ENCODE data around the gene C3orf20. TPM values are rescaled to one million over a fixed set of nuclear protein-coding genes. Genes with fewer than 3 reads are reported as not detected.

C3orf20 gene
- total RNA-seq, 1 experiment from 2014 or later = not detected

DNA sequence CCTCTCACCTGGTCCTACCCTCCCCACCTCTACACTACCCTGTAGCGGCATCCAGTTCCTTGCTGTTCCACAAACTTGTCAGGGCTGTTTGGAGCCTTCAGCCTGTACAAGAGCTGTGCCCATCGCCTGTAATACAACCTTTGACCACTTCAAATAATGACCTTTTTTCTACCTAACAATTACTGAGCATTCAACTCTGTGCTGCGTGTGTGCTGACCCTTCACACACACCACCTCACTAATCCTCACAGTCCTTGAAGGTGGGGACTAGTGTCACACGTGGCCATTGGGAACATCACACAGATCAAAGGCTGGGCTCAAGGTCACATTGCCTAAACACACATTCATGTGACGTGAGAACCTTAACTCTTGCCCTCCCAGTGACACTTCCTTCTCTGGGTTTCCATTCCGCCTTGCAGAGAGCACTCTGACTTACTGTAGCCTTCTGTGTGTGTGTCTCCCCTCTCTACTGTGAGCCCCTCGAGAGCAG lies 3.1 kb downstream of the C3orf20 start:
- ATAC-seq (no peak), DNase-seq (ENCODE audit: low read depth, low spot score) (no peak)
- no peak overlapping the region for H3K27ac ChIP-seq (ENCODE audit: low read length)
- TF ChIP-seq TCF7L2 (IDR thresholded peaks at IDR 0.05; ENCODE audit: low read depth, low read length) = no peak
- TF ChIP-seq, protein P1, sequence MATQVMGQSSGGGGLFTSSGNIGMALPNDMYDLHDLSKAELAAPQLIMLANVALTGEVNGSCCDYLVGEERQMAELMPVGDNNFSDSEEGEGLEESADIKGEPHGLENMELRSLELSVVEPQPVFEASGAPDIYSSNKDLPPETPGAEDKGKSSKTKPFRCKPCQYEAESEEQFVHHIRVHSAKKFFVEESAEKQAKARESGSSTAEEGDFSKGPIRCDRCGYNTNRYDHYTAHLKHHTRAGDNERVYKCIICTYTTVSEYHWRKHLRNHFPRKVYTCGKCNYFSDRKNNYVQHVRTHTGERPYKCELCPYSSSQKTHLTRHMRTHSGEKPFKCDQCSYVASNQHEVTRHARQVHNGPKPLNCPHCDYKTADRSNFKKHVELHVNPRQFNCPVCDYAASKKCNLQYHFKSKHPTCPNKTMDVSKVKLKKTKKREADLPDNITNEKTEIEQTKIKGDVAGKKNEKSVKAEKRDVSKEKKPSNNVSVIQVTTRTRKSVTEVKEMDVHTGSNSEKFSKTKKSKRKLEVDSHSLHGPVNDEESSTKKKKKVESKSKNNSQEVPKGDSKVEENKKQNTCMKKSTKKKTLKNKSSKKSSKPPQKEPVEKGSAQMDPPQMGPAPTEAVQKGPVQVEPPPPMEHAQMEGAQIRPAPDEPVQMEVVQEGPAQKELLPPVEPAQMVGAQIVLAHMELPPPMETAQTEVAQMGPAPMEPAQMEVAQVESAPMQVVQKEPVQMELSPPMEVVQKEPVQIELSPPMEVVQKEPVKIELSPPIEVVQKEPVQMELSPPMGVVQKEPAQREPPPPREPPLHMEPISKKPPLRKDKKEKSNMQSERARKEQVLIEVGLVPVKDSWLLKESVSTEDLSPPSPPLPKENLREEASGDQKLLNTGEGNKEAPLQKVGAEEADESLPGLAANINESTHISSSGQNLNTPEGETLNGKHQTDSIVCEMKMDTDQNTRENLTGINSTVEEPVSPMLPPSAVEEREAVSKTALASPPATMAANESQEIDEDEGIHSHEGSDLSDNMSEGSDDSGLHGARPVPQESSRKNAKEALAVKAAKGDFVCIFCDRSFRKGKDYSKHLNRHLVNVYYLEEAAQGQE (IDR thresholded peaks at IDR 0.05; ENCODE audit: insufficient read depth in 1 of 2, low read depth in 2 of 2, low read length in 1 of 2) = no peak
- TF ChIP-seq POLR2AphosphoS5 (IDR thresholded peaks at IDR 0.05; ENCODE audit: low read depth, low read length) = no peak
- TF ChIP-seq, protein P2, sequence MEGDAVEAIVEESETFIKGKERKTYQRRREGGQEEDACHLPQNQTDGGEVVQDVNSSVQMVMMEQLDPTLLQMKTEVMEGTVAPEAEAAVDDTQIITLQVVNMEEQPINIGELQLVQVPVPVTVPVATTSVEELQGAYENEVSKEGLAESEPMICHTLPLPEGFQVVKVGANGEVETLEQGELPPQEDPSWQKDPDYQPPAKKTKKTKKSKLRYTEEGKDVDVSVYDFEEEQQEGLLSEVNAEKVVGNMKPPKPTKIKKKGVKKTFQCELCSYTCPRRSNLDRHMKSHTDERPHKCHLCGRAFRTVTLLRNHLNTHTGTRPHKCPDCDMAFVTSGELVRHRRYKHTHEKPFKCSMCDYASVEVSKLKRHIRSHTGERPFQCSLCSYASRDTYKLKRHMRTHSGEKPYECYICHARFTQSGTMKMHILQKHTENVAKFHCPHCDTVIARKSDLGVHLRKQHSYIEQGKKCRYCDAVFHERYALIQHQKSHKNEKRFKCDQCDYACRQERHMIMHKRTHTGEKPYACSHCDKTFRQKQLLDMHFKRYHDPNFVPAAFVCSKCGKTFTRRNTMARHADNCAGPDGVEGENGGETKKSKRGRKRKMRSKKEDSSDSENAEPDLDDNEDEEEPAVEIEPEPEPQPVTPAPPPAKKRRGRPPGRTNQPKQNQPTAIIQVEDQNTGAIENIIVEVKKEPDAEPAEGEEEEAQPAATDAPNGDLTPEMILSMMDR (IDR thresholded peaks at IDR 0.05) = no peak
- TF ChIP-seq SIN3A (IDR thresholded peaks at IDR 0.05; ENCODE audit: borderline replicate concordance, insufficient read depth, low read depth, low read length) = no peak
- ChIA-PET POLR2A (no interaction called here), CTCF (no interaction called here)
- BruUV-seq (replicated peaks) = no TSS peak
- no peak overlapping the region for H3K4me3 ChIP-seq (ENCODE audit: low read depth in 2 of 2, low read length in 2 of 2)
- H3K9me3 ChIP-seq (ENCODE audit: control insufficient read depth, insufficient read depth, low read depth, low read length) = no peaks in the 10 kb centered on the region
- in situ Hi-C loops (cut with HindIII; ENCODE audit: low pct_unique_long_range_greater_than_20kb, low sequenced_read_pairs) (no loop called here), intact Hi-C loops (cut with micrococcal nuclease; ENCODE audit: unreplicated experiment) (no loop called here)
- H3K36me3 ChIP-seq (ENCODE audit: control insufficient read depth, insufficient read depth, low read length) = no peaks in the 10 kb centered on the region
- H3K4me1 ChIP-seq (ENCODE audit: control insufficient read depth, insufficient read depth, low read length) = no peaks in the 10 kb centered on the region
- no peaks in the 10 kb centered on the region for H3K27me3 ChIP-seq (ENCODE audit: control insufficient read depth, insufficient read depth, low read length)

DNA sequence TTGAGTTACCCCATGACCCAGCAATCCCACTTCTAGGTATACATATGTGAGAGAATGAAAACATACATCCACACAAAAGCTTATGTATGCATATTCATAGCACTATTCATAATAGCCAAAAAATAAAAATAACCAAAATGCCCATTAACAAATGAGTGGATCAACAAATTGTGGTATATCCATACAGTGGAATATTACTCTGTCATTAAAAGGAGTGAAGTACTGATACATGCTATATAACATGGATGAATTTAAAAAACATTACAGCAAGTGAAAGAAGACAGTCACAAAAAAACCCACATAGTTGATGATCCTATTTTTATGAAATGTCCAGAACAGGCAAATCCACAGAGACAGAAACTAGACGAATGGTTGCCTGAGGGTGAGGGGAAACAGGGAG lies 5.2 kb downstream of the C3orf20 start:
- BruUV-seq (replicated peaks) = no TSS peak
- no peaks in the 10 kb centered on the region for H3K36me3 ChIP-seq (ENCODE audit: control insufficient read depth, insufficient read depth, low read length)
- no peaks in the 10 kb centered on the region for H3K4me1 ChIP-seq (ENCODE audit: control insufficient read depth, insufficient read depth, low read length)
- ChIA-PET POLR2A (no interaction called here), CTCF (no interaction called here)
- intact Hi-C loops (cut with micrococcal nuclease; ENCODE audit: unreplicated experiment) = no loop called here
- TF ChIP-seq, protein P1 (IDR thresholded peaks at IDR 0.05; ENCODE audit: insufficient read depth in 1 of 2, low read depth in 2 of 2, low read length in 1 of 2) = no peak
- TF ChIP-seq, protein P2 (IDR thresholded peaks at IDR 0.05) = no peak
- TF ChIP-seq TCF7L2 (IDR thresholded peaks at IDR 0.05; ENCODE audit: low read depth, low read length) (no peak), POLR2AphosphoS5 (IDR thresholded peaks at IDR 0.05; ENCODE audit: low read depth, low read length) (no peak), SIN3A (IDR thresholded peaks at IDR 0.05; ENCODE audit: borderline replicate concordance, insufficient read depth, low read depth, low read length) (no peak)
- DNase-seq (ENCODE audit: low read depth, low spot score) (no peak), ATAC-seq (no peak)
- H3K27me3 ChIP-seq (ENCODE audit: control insufficient read depth, insufficient read depth, low read length) = no peaks in the 10 kb centered on the region
- H3K27ac ChIP-seq (ENCODE audit: low read length) = no peak overlapping the region
- no peak overlapping the region for H3K4me3 ChIP-seq (ENCODE audit: low read depth in 2 of 2, low read length in 2 of 2)
- in situ Hi-C loops (cut with HindIII; ENCODE audit: low pct_unique_long_range_greater_than_20kb, low sequenced_read_pairs) = no loop called here
- no peaks in the 10 kb centered on the region for H3K9me3 ChIP-seq (ENCODE audit: control insufficient read depth, insufficient read depth, low read depth, low read length)
